Measurements from ENCODE around the gene PGLYRP3. TPM values are rescaled to one million over a fixed set of nuclear protein-coding genes. Genes with fewer than 3 reads are reported as not detected.

PGLYRP3 gene
- total and polyA plus RNA-seq, 2 donors (not counting 3 experiments of a cell fraction or from before 2014, with no cell fraction given): not detected

GRCh38 chr1:153305682-153306081 is 7.1 kb downstream of the PGLYRP3 start:
- dilution Hi-C loops (cut with MboI; ENCODE audit: extremely low pct_ligation_motif_present, low sequenced_read_pairs) (no loop called here), intact Hi-C loops (cut with micrococcal nuclease) (no loop called here)
- Histone ChIP-seq H3K79me2 (ENCODE audit: control insufficient read depth, insufficient read depth, low read length) (no peaks in the 10 kb centered on the region), H3K4me3 (replicated peaks in 1 of 3; ENCODE audit: insufficient read depth in 1 of 3, low read depth in 1 of 3, low read length in 3 of 3) (no peak overlapping the region), H3K36me3 (ENCODE audit: control insufficient read depth in 2 of 2, extremely low read depth in 1 of 2, insufficient read depth in 2 of 2, low read length in 2 of 2) (no peaks in the 10 kb centered on the region), H3K4me2 (ENCODE audit: insufficient read depth, low read length) (no peak overlapping the region), H2AFZ (ENCODE audit: low read depth, low read length) (no peak overlapping the region), H3K9ac (replicated peaks; ENCODE audit: extremely low read depth, insufficient read depth, low read length) (no peak overlapping the region), H3K9me3 (replicated peaks; ENCODE audit: control insufficient read depth, insufficient read depth, low read length) (no peaks in the 10 kb centered on the region), H4K20me1 (replicated peaks; ENCODE audit: control insufficient read depth, extremely low read depth, insufficient read depth, low read length) (no peaks in the 10 kb centered on the region), H3K4me1 (ENCODE audit: control insufficient read depth, extremely low read depth, insufficient read depth, low read length) (no peaks in the 10 kb centered on the region), H3K27ac (ENCODE audit: insufficient read depth, low read depth, low read length) (no peak overlapping the region), H3K9me1 (replicated peaks; ENCODE audit: control insufficient read depth, extremely low read depth, insufficient read depth, low read length) (no peaks in the 10 kb centered on the region), H3K27me3 (ENCODE audit: control insufficient read depth in 2 of 2, insufficient read depth in 2 of 2, low read length in 2 of 2) (no peaks in the 10 kb centered on the region)
- no peak for DNase-seq (ENCODE audit: low read depth, low spot score)
- TF ChIP-seq FOS (IDR thresholded peaks at IDR 0.05; ENCODE audit: borderline replicate concordance, insufficient read depth, low read length) (no peak), CTCF (IDR thresholded peaks at IDR 0.05; ENCODE audit: extremely low read depth in 1 of 2, insufficient read depth in 1 of 2, low read depth in 1 of 2, low read length in 2 of 2) (no peak), MAX (IDR thresholded peaks at IDR 0.05; ENCODE audit: insufficient read depth, insufficient read length) (no peak), GATA2 (IDR thresholded peaks at IDR 0.05; ENCODE audit: insufficient read depth, insufficient read length, low read depth, low read length) (no peak), EZH2 (IDR thresholded peaks at IDR 0.05; ENCODE audit: borderline replicate concordance, low read depth, low read length, severe bottlenecking) (no peak), MYC (IDR thresholded peaks at IDR 0.05; ENCODE audit: low read depth, low read length) (no peak), JUN (IDR thresholded peaks at IDR 0.05; ENCODE audit: borderline replicate concordance, insufficient read depth, insufficient read length, low read depth) (no peak), POLR2A (IDR thresholded peaks at IDR 0.05; ENCODE audit: low read depth, low read length) (no peak), POLR2AphosphoS5 (IDR thresholded peaks at IDR 0.05; ENCODE audit: insufficient read depth, low read depth, low read length) (no peak)
- FAIRE-seq: no peak
- ChIA-PET POLR2A (no interaction called here), CTCF (no interaction called here)
- no TSS peak for BruUV-seq (replicated peaks)
